Kidney (tissue), 14 donors: Measurements from ENCODE around the gene ATRX. TPM values are rescaled to one million over a fixed set of nuclear protein-coding genes. Genes with fewer than 3 reads are reported as not detected.

ENCODE experiments used
- DNase-seq, 5 donors: peaks; one replicate each; pipeline ENCODE4 v3.0.0-alpha.2; 2013 to 2020
- FAIRE-seq: peaks from 2 replicates; lab custom pipeline; 2012; peaks lifted over from hg19 to GRCh38; lab: Jason Lieb, UNC
- H3K27ac ChIP-seq, 2 donors: one replicate each; pipeline ENCODE4 v1.7.0; 2013; ENCODE audit warnings: low read depth in 2 of 2, low read length in 2 of 2, inconsistent platforms in 1 of 2
- H3K27me3 ChIP-seq: one replicate; pipeline ENCODE4 v1.7.1; 2013; ENCODE audit warnings: low read length, inconsistent platforms; ENCODE audit not compliant: control insufficient read depth, insufficient read depth
- H3K36me3 ChIP-seq, 3 donors: one replicate each; pipeline versions ENCODE4 v1.7.0 to v1.7.1; 2013; ENCODE audit warnings: low read length in 3 of 3, control low read depth in 1 of 3, inconsistent platforms in 1 of 3; ENCODE audit not compliant: insufficient read depth in 3 of 3, control insufficient read depth in 2 of 3
- H3K4me1 ChIP-seq, 3 donors: one replicate each; pipeline versions ENCODE4 v1.7.0 to v1.7.1; 2013; ENCODE audit warnings: low read length in 3 of 3, inconsistent platforms in 1 of 3, low read depth in 1 of 3; ENCODE audit not compliant: control insufficient read depth in 2 of 3, insufficient read depth in 2 of 3
- H3K4me3 ChIP-seq, 3 donors: one replicate each; pipeline versions ENCODE4 v1.7.0 to v1.8.1; 2013; ENCODE audit warnings: low read length in 3 of 3, control low read depth in 1 of 3, inconsistent platforms in 1 of 3
- H3K9ac ChIP-seq, 3 donors: one replicate each; pipeline versions ENCODE4 v1.7.0 to v1.7.1; 2013; ENCODE audit warnings: low read length in 3 of 3, control low read depth in 1 of 3, inconsistent platforms in 1 of 3
- H3K9me3 ChIP-seq, 3 donors: one replicate each; pipeline versions ENCODE4 v1.7.0 to v1.7.1; 2013; ENCODE audit warnings: low read length in 3 of 3, control low read depth in 1 of 3, inconsistent platforms in 1 of 3; ENCODE audit not compliant: control insufficient read depth in 2 of 3, insufficient read depth in 1 of 3
- CTCF ChIP-seq: IDR thresholded peaks from 3 replicates; pipeline ENCODE4 v1.5.1; 2012; ENCODE audit warnings: mild to moderate bottlenecking, moderate library complexity, borderline replicate concordance; ENCODE audit not compliant: insufficient read depth; ENCODE audit errors: extremely low read depth
- intact Hi-C: fragments of 100-400 bp; cut with DNase I; formaldehyde crosslinking; loops from one replicate; pipeline ENCODE4 v1.11.1; 2022
- polyA plus RNA-seq: library from polyadenylated mRNA; stranded (reverse); fragments of 350-450 nt; fragmentation: Illumina TruSeq; extraction: RNeasy Lipid Tissue Mini Kit (QIAGEN cat#74804); gene quantifications from one replicate; pipeline ENCODE4 v1.2.3, GENCODE V29; 2014; ENCODE audit warnings: low read depth, low replicate concordance; ENCODE audit not compliant: insufficient read depth
- total RNA-seq: library from RNA; stranded (reverse); fragmentation: NEBNext Ultra II Directional; extraction: Animal tissue kit (Norgen Biotek cat#: 25700); gene quantifications from one replicate; pipeline ENCODE4 v1.2.1, GENCODE V29; 2021
- donor health status: control.
- donor health status: control.
- donor health status: control.
- donor health status: control.
- donor health status: control.
- donor health status: DM: yes; HTN: yes; CAD: no.
- donor health status: Normal renal cell carcinoma (clear cell type).

Gene ATRX
- total and polyA plus RNA-seq, 2 donors from 2014 or later: 6.0 to 93.5 TPM

GRCh38 chrX:77528034-77528433 lies 258.0 kb downstream of the ATRX start:
- no peak for DNase-seq
- no peak overlapping the region for H3K9ac ChIP-seq
- FAIRE-seq: no peak
- intact Hi-C loops: no loop called here
- no peaks in the 10 kb centered on the region for H3K36me3 ChIP-seq
- H3K9me3 ChIP-seq: no peaks in the 10 kb centered on the region
- no peak overlapping the region for H3K27ac ChIP-seq
- H3K4me3 ChIP-seq: no peak overlapping the region
- TF ChIP-seq CTCF: no peak
- no peaks in the 10 kb centered on the region for H3K4me1 ChIP-seq
- H3K27me3 ChIP-seq: no peaks in the 10 kb centered on the region

- Histone ChIP-seq H3K9me3 (no peaks in the 10 kb centered on the region), H3K9ac (no peak overlapping the region), H3K36me3 (no peaks in the 10 kb centered on the region), H3K27ac (no peak overlapping the region), H3K4me3 (no peak overlapping the region), H3K27me3 (no peaks in the 10 kb centered on the region), H3K4me1 (no peaks in the 10 kb centered on the region)
- no peak for TF ChIP-seq CTCF
- DNase-seq: peak in 3 of 5 donors; percentile 14 to 78 (median 50)
- intact Hi-C loops: no loop called here
- no peak for FAIRE-seq
These were observed 258.6 kb downstream of the ATRX start for GRCh38 chrX:77527233-77528001.

- Histone ChIP-seq H3K27ac (no peak overlapping the region), H3K4me1 (no peaks in the 10 kb centered on the region), H3K27me3 (no peaks in the 10 kb centered on the region), H3K4me3 (no peak overlapping the region), H3K9me3 (peaks cover 0 to 4% (median 0%) of the 10 kb centered on the region in 3 donors), H3K9ac (no peak overlapping the region), H3K36me3 (peaks cover 0 to 12% (median 9%) of the 10 kb centered on the region in 3 donors)
- intact Hi-C loops: no loop called here
- DNase-seq: no peak
- no peak for FAIRE-seq
- TF ChIP-seq CTCF: no peak
These were observed 266.3 kb downstream of the ATRX start for GRCh38 chrX:77519765-77520164.

- Histone ChIP-seq H3K27ac (no peak overlapping the region), H3K4me1 (no peaks in the 10 kb centered on the region), H3K9me3 (peaks cover 2 to 4% (median 2%) of the 10 kb centered on the region in 3 donors), H3K36me3 (peaks cover 2 to 8% (median 4%) of the 10 kb centered on the region in 3 donors), H3K9ac (no peak overlapping the region), H3K4me3 (no peak overlapping the region), H3K27me3 (no peaks in the 10 kb centered on the region)
- no peak for TF ChIP-seq CTCF
- no peak for FAIRE-seq
- DNase-seq: no peak
- intact Hi-C loops: no loop called here
These were observed 271.8 kb downstream of the ATRX start for GRCh38 chrX:77514177-77514576.
